H9 (cell line): ENCODE results near the gene PPP2R2B. TPM values are rescaled to one million over a fixed set of nuclear protein-coding genes. Genes with fewer than 3 reads are reported as not detected.

ENCODE experiments used
- DNase-seq: peaks from one replicate; pipeline ENCODE4 v3.0.0-alpha.2; 2017
- H2AFZ ChIP-seq: one replicate; pipeline ENCODE4 v1.6.1; 2013; ENCODE audit warnings: mild to moderate bottlenecking, low read length, control low read depth, moderate library complexity
- H2AK5ac ChIP-seq: 2 replicates; pipeline ENCODE4 v1.6.1; 2013; ENCODE audit warnings: low read length, control low read depth, mixed read lengths; ENCODE audit not compliant: insufficient read length
- H2BK120ac ChIP-seq: one replicate; pipeline ENCODE4 v1.6.1; 2013; ENCODE audit warnings: low read depth, mild to moderate bottlenecking, low read length, control low read depth, inconsistent platforms; ENCODE audit not compliant: poor library complexity, severe bottlenecking
- H2BK12ac ChIP-seq: 2 replicates; pipeline ENCODE4 v1.6.1; 2013; ENCODE audit warnings: low read length, control low read depth, mixed read lengths, low read depth; ENCODE audit not compliant: insufficient read length
- H2BK15ac ChIP-seq: 2 replicates; pipeline ENCODE4 v1.6.1; 2013; ENCODE audit warnings: low read depth, low read length, control low read depth
- H2BK20ac ChIP-seq: one replicate; pipeline ENCODE4 v1.6.1; 2013; ENCODE audit warnings: low read depth, mild to moderate bottlenecking, low read length, control low read depth, inconsistent platforms; ENCODE audit not compliant: poor library complexity, severe bottlenecking
- H2BK5ac ChIP-seq: 2 replicates; pipeline ENCODE4 v1.6.1; 2013; ENCODE audit warnings: low read length, control low read depth, mixed read lengths; ENCODE audit not compliant: insufficient read length
- H3K14ac ChIP-seq: 2 replicates; pipeline ENCODE4 v1.6.1; 2013; ENCODE audit warnings: low read length, control low read depth; ENCODE audit not compliant: insufficient read depth
- H3K18ac ChIP-seq: 2 replicates; pipeline ENCODE4 v1.6.1; 2013; ENCODE audit warnings: low read depth, mild to moderate bottlenecking, mixed read lengths, low read length, control low read depth; ENCODE audit not compliant: insufficient read length
- H3K23ac ChIP-seq: 2 replicates; pipeline ENCODE4 v1.6.1; 2013; ENCODE audit warnings: low read length, control low read depth, mixed read lengths, low read depth; ENCODE audit not compliant: insufficient read length
- H3K23me2 ChIP-seq: 2 replicates; pipeline ENCODE4 v1.6.1; 2013; ENCODE audit warnings: low read depth, mild to moderate bottlenecking, mixed read lengths, low read length, control low read depth; ENCODE audit not compliant: insufficient read length, poor library complexity, severe bottlenecking
- H3K27ac ChIP-seq: 2 replicates; pipeline ENCODE4 v1.5.1; 2013; ENCODE audit warnings: low read length, control low read depth, mixed read lengths, low read depth; ENCODE audit not compliant: insufficient read length
- H3K27me3 ChIP-seq: 2 replicates; pipeline ENCODE4 v1.6.1; 2013; ENCODE audit warnings: low read length, control low read depth, inconsistent platforms; ENCODE audit not compliant: insufficient read depth
- H3K4ac ChIP-seq: 2 replicates; pipeline ENCODE4 v1.6.1; 2013; ENCODE audit warnings: low read depth, mild to moderate bottlenecking, control low read depth, inconsistent platforms, low read length, moderate library complexity
- H3K4me1 ChIP-seq: 2 replicates; pipeline ENCODE4 v1.6.1; 2013; ENCODE audit warnings: low read length, control low read depth, inconsistent platforms; ENCODE audit not compliant: insufficient read depth
- H3K4me2 ChIP-seq: 2 replicates; pipeline ENCODE4 v1.6.1; 2013; ENCODE audit warnings: low read length, control low read depth, mixed read lengths; ENCODE audit not compliant: insufficient read length, insufficient read depth
- H3K56ac ChIP-seq: 2 replicates; pipeline ENCODE4 v1.6.1; 2013; ENCODE audit warnings: low read depth, mild to moderate bottlenecking, mixed read lengths, low read length, control low read depth; ENCODE audit not compliant: insufficient read length
- H3K79me1 ChIP-seq: 2 replicates; pipeline ENCODE4 v1.6.1; 2013; ENCODE audit warnings: low read depth, mild to moderate bottlenecking, moderate library complexity, low read length, control low read depth, inconsistent platforms; ENCODE audit not compliant: insufficient read depth, poor library complexity, severe bottlenecking
- H3K79me2 ChIP-seq: 2 replicates; pipeline ENCODE4 v1.6.1; 2013; ENCODE audit warnings: low read length, control low read depth, inconsistent platforms; ENCODE audit not compliant: insufficient read depth
- H3K9ac ChIP-seq: 2 replicates; pipeline ENCODE4 v1.6.1; 2013; ENCODE audit warnings: low read length, control low read depth, mixed read lengths; ENCODE audit not compliant: insufficient read length; ENCODE audit errors: extremely low read depth
- H3K9me3 ChIP-seq: one replicate; pipeline ENCODE4 v1.6.1; 2013; ENCODE audit warnings: low read depth, low read length, inconsistent platforms; ENCODE audit not compliant: control insufficient read depth
- H3T11ph ChIP-seq: one replicate; pipeline ENCODE4 v1.6.1; 2013; ENCODE audit warnings: mild to moderate bottlenecking, low read length, control low read depth, inconsistent platforms
- H4K20me1 ChIP-seq: one replicate; pipeline ENCODE4 v1.6.1; 2013; ENCODE audit not compliant: control insufficient read depth, insufficient read length, insufficient read depth
- H4K5ac ChIP-seq: 2 replicates; pipeline ENCODE4 v1.6.1; 2013; ENCODE audit warnings: low read depth, mild to moderate bottlenecking, mixed read lengths, low read length, control low read depth; ENCODE audit not compliant: insufficient read length
- H4K8ac ChIP-seq: replicated peaks from 2 replicates; pipeline ENCODE4 v1.6.1; 2013; ENCODE audit warnings: low read length, control low read depth, mixed read lengths, low read depth; ENCODE audit not compliant: insufficient read length
- H4K91ac ChIP-seq: 2 replicates; pipeline ENCODE4 v1.6.1; 2013; ENCODE audit warnings: low read depth, mild to moderate bottlenecking, moderate library complexity, mixed read lengths, low read length, control low read depth; ENCODE audit not compliant: insufficient read length
- H3K27ac Mint-ChIP-seq, 3 experiments: 2 replicates in 2 of 3; 3 replicates in 1 of 3; pipeline ENCODE4 v1.8.0; 2020 to 2021; ENCODE audit warnings: mixed read lengths in 3 of 3, mild to moderate bottlenecking in 1 of 3, moderate library complexity in 1 of 3
- H3K27me3 Mint-ChIP-seq: 2 replicates; pipeline ENCODE4 v1.8.0; 2021; ENCODE audit warnings: low read depth, mild to moderate bottlenecking, moderate library complexity, mixed read lengths
- H3K36me3 Mint-ChIP-seq, 3 experiments: 2 replicates in 2 of 3; 3 replicates in 1 of 3; pipeline ENCODE4 v1.8.0; 2020 to 2021; ENCODE audit warnings: low read depth in 3 of 3, mixed read lengths in 3 of 3; ENCODE audit not compliant: insufficient read depth in 1 of 3
- H3K4me1 Mint-ChIP-seq, 2 experiments: 2 replicates each; pipeline ENCODE4 v1.8.0; 2020; ENCODE audit warnings: mixed read lengths in 2 of 2
- H3K4me3 Mint-ChIP-seq, 2 experiments: 2 replicates in 1 of 2; 3 replicates in 1 of 2; pipeline ENCODE4 v1.8.0; 2020 to 2021; ENCODE audit warnings: mild to moderate bottlenecking in 2 of 2, mixed read lengths in 2 of 2, moderate library complexity in 1 of 2
- H3K9me3 Mint-ChIP-seq, 2 experiments: 2 replicates in 1 of 2; 3 replicates in 1 of 2; pipeline ENCODE4 v1.8.0; 2020; ENCODE audit warnings: mild to moderate bottlenecking in 2 of 2, mixed read lengths in 2 of 2, moderate library complexity in 1 of 2
- CTCF ChIP-seq: fragments of 200-600 bp; sonication (generic); conservative IDR thresholded peaks from 3 replicates; pipeline ENCODE4 v1.8.0; 2021; ENCODE audit warnings: antibody characterized with exemption, mild to moderate bottlenecking
- WGBS: extraction: QIAGEN DNeasy Blood & Tissue Kit; methylation state at CpG from one replicate; pipeline ENCODE4 v1.1.7; 2013; ENCODE audit warnings: missing lambda C conversion rate, low lambda C conversion rate, mixed read lengths; ENCODE audit not compliant: insufficient read length; ENCODE audit errors: extremely low coverage; 5-methylcytosine and 5-hydroxymethylcytosine counted together
- total RNA-seq: library from RNA; stranded (reverse); gene quantifications from 2 replicates; pipeline ENCODE4 v1.2.1, GENCODE V29; 2021

PPP2R2B gene
- total RNA-seq, 1 experiment from 2014 or later, result 14.3 TPM

GRCh38 chr5:146888351-146888978 is 9.9 kb upstream of the PPP2R2B start:
- Histone ChIP-seq H2BK5ac (no peak overlapping the region), H4K20me1 (no peaks in the 10 kb centered on the region), H4K5ac (no peak overlapping the region), H2BK20ac (no peak overlapping the region), H3K56ac (no peak overlapping the region), H3K9me3 (no peaks in the 10 kb centered on the region), H2BK12ac (no peak overlapping the region), H3K4ac (no peak overlapping the region), H3K9ac (no peak overlapping the region), H3K4me2 (peak overlapping the region; percentile 3), H3K23me2 (no peaks in the 10 kb centered on the region), H3K14ac (no peak overlapping the region), H3T11ph (no peak overlapping the region), H2AK5ac (no peak overlapping the region), H3K4me1 (peaks cover 10% of the 10 kb centered on the region; the same call in 1 of the 2 replicates), H3K23ac (no peak overlapping the region), H3K27ac (no peak overlapping the region), H4K8ac (no peak overlapping the region), H3K18ac (no peak overlapping the region), H4K91ac (no peak overlapping the region), H2AFZ (no peak overlapping the region), H3K79me2 (no peaks in the 10 kb centered on the region), H2BK15ac (no peak overlapping the region), H2BK120ac (no peak overlapping the region), H3K79me1 (no peaks in the 10 kb centered on the region), H3K27me3 (no peaks in the 10 kb centered on the region; the same call in 1 of the 2 replicates)
- Mint-ChIP-seq H3K4me1 (peaks cover 29 to 35% of the 10 kb centered on the region in 2 experiments), H3K36me3 (no peaks in the 10 kb centered on the region), H3K9me3 (no peaks in the 10 kb centered on the region; a peak in 1 of 5 replicates), H3K27ac (no peak overlapping the region), H3K4me3 (peak overlapping the region in 1 of 2 experiments; percentile 41; a peak in 2 of 5 replicates), H3K27me3 (no peaks in the 10 kb centered on the region)
- no peak for DNase-seq
- WGBS, result no CpG with 5 or more reads among the region's 3 CpGs
- TF ChIP-seq CTCF, result no peak
